Cardiac fibroblast (primary cell): ENCODE measurements around the gene ZNF574.

Experiments used
- DNase-seq, 2 donors: peaks; one replicate each; pipeline versions ENCODE4 v3.0.0 to v3.0.0-alpha.2; 2010; ENCODE audit warnings: low read depth in 2 of 2
- H3K4me3 ChIP-seq, 2 donors: replicated peaks in 1 of 2; 1 replicate in 1 of 2; 2 replicates in 1 of 2; pipeline ENCODE4 v1.5.1; 2011; ENCODE audit warnings: low read depth in 2 of 2, low read length in 2 of 2, mild to moderate bottlenecking in 2 of 2, moderate library complexity in 1 of 2
- CTCF ChIP-seq: IDR thresholded peaks from one replicate; pipeline ENCODE4 v1.5.1; 2011; ENCODE audit warnings: low read depth, mild to moderate bottlenecking, low read length, inconsistent platforms

ZNF574 gene

DNA sequence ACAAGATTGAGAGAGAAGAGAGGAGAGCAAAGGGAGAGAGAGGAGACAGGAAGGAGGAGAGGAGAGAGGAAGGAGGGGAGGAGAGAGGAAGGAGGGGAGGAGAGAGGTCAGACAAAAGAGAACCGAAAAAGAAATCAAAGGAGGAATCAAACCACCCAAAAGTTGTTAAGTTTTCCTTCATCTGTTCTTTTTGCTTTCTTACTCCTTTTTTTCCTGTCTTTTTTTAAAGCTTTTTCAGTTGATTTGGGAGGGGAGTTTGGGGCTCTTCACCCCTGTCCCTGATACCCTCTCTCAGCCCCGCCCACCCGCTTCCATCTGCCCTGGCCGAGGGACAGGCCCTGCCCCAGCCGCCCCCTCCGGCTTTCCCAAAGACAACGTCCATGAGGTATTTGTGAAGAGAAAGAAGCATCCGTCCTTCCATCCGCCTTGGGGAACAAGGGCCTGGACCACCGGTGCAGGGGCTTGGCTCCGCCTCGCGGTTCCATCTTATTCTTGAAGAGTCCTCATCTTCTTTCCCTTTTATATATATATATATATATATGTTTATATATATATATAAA, 13.3 kb downstream of the ZNF574 start:
- peak in 1 of 2 donors; percentile 31 for DNase-seq
- TF ChIP-seq CTCF = no peak
- peak overlapping the region in 1 of 2 donors; percentile 28 for H3K4me3 ChIP-seq

DNA sequence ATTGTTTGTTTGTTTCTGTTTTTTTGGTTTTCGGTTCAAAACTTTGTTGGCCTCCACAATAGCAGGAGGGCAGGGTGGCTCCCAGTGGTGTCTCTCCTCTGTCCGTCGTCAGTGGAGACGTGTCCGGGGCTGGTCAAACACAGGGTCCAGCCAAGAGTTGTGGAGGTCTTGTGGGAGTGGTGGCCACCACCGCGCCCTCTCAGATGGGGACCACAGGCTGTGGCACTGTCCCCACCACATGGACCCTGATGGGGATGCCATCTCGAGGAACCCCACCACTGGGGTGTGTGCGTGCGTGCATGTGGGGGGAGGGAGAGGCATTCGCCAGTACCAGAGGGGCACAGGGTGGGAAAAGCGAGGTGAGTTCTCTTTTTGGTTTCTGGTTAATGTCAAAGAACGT, 13.8 kb downstream of the ZNF574 start:
- DNase-seq = no peak
- H3K4me3 ChIP-seq = no peak overlapping the region
- TF ChIP-seq CTCF = no peak

DNA sequence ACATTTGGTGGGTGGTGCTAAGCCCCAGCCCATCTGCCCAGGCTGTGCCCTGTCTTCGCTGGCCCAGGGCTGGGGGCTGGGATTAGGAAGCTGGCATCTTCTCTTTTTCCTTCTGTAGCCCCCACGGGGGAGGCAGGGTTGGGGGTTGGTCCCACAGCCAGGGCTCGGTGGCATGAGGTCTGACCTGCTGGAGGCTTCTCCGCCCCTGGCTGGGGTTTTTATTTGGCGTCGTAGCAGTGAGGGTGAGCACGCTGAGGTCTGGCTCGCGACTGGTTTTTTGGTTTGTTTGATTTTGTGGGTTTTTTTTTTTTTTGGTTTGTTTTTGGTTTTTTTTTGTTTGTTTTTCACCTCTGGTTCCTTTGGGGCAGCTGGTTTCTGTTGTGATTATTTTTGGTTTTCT, 14.7 kb downstream of the ZNF574 start:
- no peak for TF ChIP-seq CTCF
- no peak overlapping the region for H3K4me3 ChIP-seq
- DNase-seq = no peak

DNA sequence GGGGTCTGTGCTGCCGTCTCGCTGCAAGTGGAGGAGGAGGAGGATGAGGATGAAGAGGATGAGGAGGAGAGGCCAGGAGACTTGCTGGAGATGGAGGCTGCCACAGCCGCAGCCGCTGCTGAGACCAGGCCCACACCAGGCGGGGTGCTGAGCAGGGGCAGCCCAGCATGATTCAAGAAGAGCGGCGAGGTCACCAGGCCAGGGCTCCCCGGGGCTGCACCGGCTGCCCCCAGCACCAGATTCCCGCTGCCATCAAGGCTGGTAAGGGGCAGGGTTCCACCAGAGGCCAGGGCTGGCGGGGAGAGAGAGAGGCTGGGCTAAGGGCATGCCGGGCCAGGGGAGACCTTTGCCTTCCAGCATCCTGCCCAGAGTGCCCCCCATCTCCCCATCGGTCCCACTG, 15.3 kb downstream of the ZNF574 start:
- no peak for TF ChIP-seq CTCF
- no peak for DNase-seq
- no peak overlapping the region for H3K4me3 ChIP-seq

GRCh38 chr19:42091742-42092141, 15.8 kb downstream of the ZNF574 start:
- DNase-seq = peak; percentile 57 to 81
- no peak overlapping the region for H3K4me3 ChIP-seq
- TF ChIP-seq CTCF = no peak

GRCh38 chr19:42092350-42092749, 16.4 kb downstream of the ZNF574 start:
- H3K4me3 ChIP-seq = no peak overlapping the region
- peak; percentile 31 to 38 for DNase-seq
- TF ChIP-seq CTCF = peak; percentile 61

DNA sequence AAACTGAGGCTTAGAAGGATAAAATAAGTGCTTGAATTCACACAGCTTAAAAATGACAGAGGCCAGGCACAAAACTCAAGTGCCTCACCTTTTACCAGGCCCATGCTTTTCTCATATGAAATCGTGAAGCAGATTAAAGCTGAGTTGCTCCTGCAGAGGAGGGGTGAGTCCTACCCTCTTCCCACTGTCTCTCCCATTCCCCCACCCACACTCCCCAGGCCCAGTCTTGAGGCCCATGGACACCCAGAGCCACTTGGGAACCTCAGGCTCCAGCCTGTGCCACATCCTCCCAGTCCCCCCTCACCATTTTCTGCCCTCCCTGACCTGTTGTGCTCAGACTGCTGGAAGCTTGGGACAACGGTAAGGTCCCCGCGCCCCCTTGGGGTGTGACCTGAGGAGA, 17.5 kb downstream of the ZNF574 start:
- no peak for DNase-seq
- no peak for TF ChIP-seq CTCF
- H3K4me3 ChIP-seq = no peak overlapping the region
